Gastrocnemius medialis (tissue), 4 donors: ENCODE results near the gene PLCH1. TPM values are rescaled to one million over a fixed set of nuclear protein-coding genes. Genes with fewer than 3 reads are reported as not detected.

Experiments
- ATAC-seq, 2 donors: fragments of 150-250 bp; one replicate each; pipeline ENCODE4 v1.9.1; 2016
- DNase-seq, 2 donors: peaks; one replicate each; pipeline ENCODE4 v3.0.0-alpha.2; 2019
- H3K27ac ChIP-seq, 4 donors: fragments of 200-600 bp; sonication (generic); 1 replicate in 1 of 4; 2 replicates in 3 of 4; pipeline ENCODE4 v1.5.1; 2016 to 2018; ENCODE audit warnings: mild to moderate bottlenecking in 2 of 4, moderate library complexity in 1 of 4
- H3K27me3 ChIP-seq, 3 donors: fragments of 200-600 bp; sonication (generic) in 2 of 3; 1 replicate in 1 of 3; 2 replicates in 2 of 3; pipeline versions ENCODE4 v1.5.1 to v1.6.0; 2016 to 2019; ENCODE audit warnings: mild to moderate bottlenecking in 1 of 3, moderate library complexity in 1 of 3
- H3K36me3 ChIP-seq, 2 donors: fragments of 200-600 bp; sonication (generic) in 1 of 2; one replicate each; pipeline ENCODE4 v1.5.1; 2017 to 2018
- H3K4me1 ChIP-seq, 2 donors: fragments of 200-600 bp; sonication (generic) in 1 of 2; one replicate each; pipeline ENCODE4 v1.5.1; 2016 to 2017; ENCODE audit warnings: mild to moderate bottlenecking in 2 of 2
- H3K4me3 ChIP-seq, 4 donors: fragments of 200-600 bp; sonication (generic) in 3 of 4; 1 replicate in 1 of 4; 2 replicates in 3 of 4; pipeline ENCODE4 v1.5.1; 2016 to 2019; ENCODE audit warnings: mild to moderate bottlenecking in 2 of 4
- H3K9me3 ChIP-seq, 3 donors: fragments of 200-600 bp; sonication (generic) in 2 of 3; 1 replicate in 1 of 3; 2 replicates in 2 of 3; pipeline ENCODE4 v1.5.1; 2016 to 2019
- CTCF ChIP-seq, 5 experiments: fragments of 450-650 bp in 3 of 5; fragments of 200-600 bp in 2 of 5; sonication (generic) in 2 of 5; IDR thresholded peaks in 4 of 5; conservative IDR thresholded peaks in 1 of 5; 1 replicate in 4 of 5; 2 replicates in 1 of 5; pipeline ENCODE4 v1.5.1; 2016 to 2019; ENCODE audit warnings: antibody characterized with exemption in 5 of 5, mild to moderate bottlenecking in 3 of 5, moderate library complexity in 3 of 5
- POLR2A ChIP-seq, 2 donors: fragments of 450-650 bp; IDR thresholded peaks; one replicate each; pipeline ENCODE4 v1.6.1; 2017; ENCODE audit warnings: antibody characterized with exemption in 2 of 2, mild to moderate bottlenecking in 2 of 2, moderate library complexity in 2 of 2
- in situ Hi-C, 4 donors: fragments of 200-750 bp; cut with MboI; loops; one replicate each; pipeline versions ENCODE4 v1.15.0 to v1.8.0; 2017; ENCODE audit warnings: low sequenced_read_pairs in 4 of 4
- intact Hi-C: fragments of 100-400 bp; cut with DNase I; formaldehyde crosslinking; loops from one replicate; pipeline ENCODE4 v1.15.1; 2023; ENCODE audit warnings: low total_unique reads
- total RNA-seq, 4 donors: library from RNA; depleted of rRNA; stranded (reverse); fragments of >200 nt; gene quantifications; one replicate each; pipeline versions ENCODE4 v1.1.0 to v1.2.3, GENCODE V29; 2016

The PLCH1 gene
- total RNA-seq, 4 donors from 2014 or later = 0.07 to 0.33 (median 0.10) TPM; not detected in 1

GRCh38 chr3:155743606-155744005 is 1.3 kb downstream of the PLCH1 start:
- TF ChIP-seq POLR2A (IDR thresholded peaks at IDR 0.05) (no peak), CTCF (IDR thresholded peaks at IDR 0.05 in 4 of 5, conservative IDR thresholded peaks at IDR 0.05 in 1 of 5) (no peak)
- ATAC-seq (no peak), DNase-seq (no peak)
- Histone ChIP-seq H3K36me3 (no peaks in the 10 kb centered on the region), H3K27ac (no peak overlapping the region), H3K27me3 (peaks cover 25 to 34% (median 29%) of the 10 kb centered on the region in 3 donors), H3K9me3 (no peaks in the 10 kb centered on the region), H3K4me1 (peaks cover 8 to 16% of the 10 kb centered on the region in 2 donors), H3K4me3 (peak overlapping the region; percentile 60 to 71 (median 62))
- intact Hi-C loops = no loop called here
- in situ Hi-C loops = no loop called here

- H3K4me1 ChIP-seq = peaks cover 8 to 16% of the 10 kb centered on the region in 2 donors
- intact Hi-C loops (no loop called here), in situ Hi-C loops (no loop called here)
- peaks cover 25 to 34% (median 29%) of the 10 kb centered on the region in 3 donors for H3K27me3 ChIP-seq
- no peak overlapping the region for H3K27ac ChIP-seq
- no peaks in the 10 kb centered on the region for H3K36me3 ChIP-seq
- TF ChIP-seq POLR2A (IDR thresholded peaks at IDR 0.05) (no peak), CTCF (IDR thresholded peaks at IDR 0.05 in 4 of 5, conservative IDR thresholded peaks at IDR 0.05 in 1 of 5) (no peak)
- H3K9me3 ChIP-seq = no peaks in the 10 kb centered on the region
- H3K4me3 ChIP-seq = no peak overlapping the region
- ATAC-seq (no peak), DNase-seq (no peak)
These were observed 2.4 kb downstream of the PLCH1 start for GRCh38 chr3:155742349-155742965.

DNA sequence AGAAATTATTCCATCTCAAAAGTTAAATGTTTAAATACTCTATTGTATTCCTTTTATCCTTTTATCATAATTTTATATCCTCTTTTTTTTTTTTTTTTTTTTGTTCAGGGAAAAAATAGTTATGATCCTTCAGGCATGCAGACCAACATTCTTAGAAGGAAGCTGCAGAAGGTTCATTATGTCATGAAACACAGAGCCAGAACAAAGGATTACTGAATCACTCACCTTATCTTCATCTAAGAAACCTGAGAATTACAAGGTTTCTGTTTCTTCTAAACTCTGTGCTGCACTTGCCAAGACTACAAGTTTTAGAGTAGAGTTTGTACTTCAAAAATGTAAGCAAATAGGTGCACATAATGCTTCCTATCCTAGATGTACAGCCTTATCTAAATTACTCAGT is 3.3 kb downstream of the PLCH1 start:
- H3K36me3 ChIP-seq = no peaks in the 10 kb centered on the region
- TF ChIP-seq POLR2A (IDR thresholded peaks at IDR 0.05) (no peak), CTCF (IDR thresholded peaks at IDR 0.05 in 4 of 5, conservative IDR thresholded peaks at IDR 0.05 in 1 of 5) (no peak)
- no peak for ATAC-seq
- no peak overlapping the region for H3K27ac ChIP-seq
- in situ Hi-C loops = no loop called here
- peaks cover 8 to 16% of the 10 kb centered on the region in 2 donors for H3K4me1 ChIP-seq
- H3K4me3 ChIP-seq = no peak overlapping the region
- intact Hi-C loops = no loop called here
- H3K27me3 ChIP-seq = peaks cover 25 to 34% (median 29%) of the 10 kb centered on the region in 3 donors
- H3K9me3 ChIP-seq = no peaks in the 10 kb centered on the region
- no peak for DNase-seq

DNA sequence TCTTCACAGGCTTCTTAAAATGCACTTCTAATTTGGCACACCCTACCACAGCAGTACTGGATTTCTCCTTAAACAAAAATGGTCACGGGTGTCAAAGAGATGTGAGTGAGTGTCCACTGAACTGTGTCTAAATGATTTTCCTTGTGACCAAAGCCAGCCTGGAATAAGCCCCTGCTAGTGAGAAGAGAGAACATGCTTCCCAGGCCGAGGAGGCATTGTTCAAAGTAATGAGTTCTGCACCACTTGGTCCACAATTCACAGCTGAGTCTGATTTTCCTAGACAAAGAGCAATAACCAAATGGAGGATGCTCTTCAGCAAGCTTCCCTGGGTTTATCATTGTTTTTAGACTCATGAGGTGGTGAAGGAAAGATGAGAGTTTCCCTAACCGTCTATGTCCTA is 3.8 kb downstream of the PLCH1 start:
- H3K36me3 ChIP-seq = no peaks in the 10 kb centered on the region
- intact Hi-C loops = no loop called here
- peaks cover 8 to 16% of the 10 kb centered on the region in 2 donors for H3K4me1 ChIP-seq
- no peak for DNase-seq
- no peak for ATAC-seq
- no peak overlapping the region for H3K27ac ChIP-seq
- in situ Hi-C loops = no loop called here
- H3K27me3 ChIP-seq = peaks cover 25 to 34% (median 29%) of the 10 kb centered on the region in 3 donors
- no peak for TF ChIP-seq CTCF (IDR thresholded peaks at IDR 0.05 in 4 of 5, conservative IDR thresholded peaks at IDR 0.05 in 1 of 5)
- no peak for TF ChIP-seq POLR2A (IDR thresholded peaks at IDR 0.05)
- H3K4me3 ChIP-seq = no peak overlapping the region
- no peaks in the 10 kb centered on the region for H3K9me3 ChIP-seq

DNA sequence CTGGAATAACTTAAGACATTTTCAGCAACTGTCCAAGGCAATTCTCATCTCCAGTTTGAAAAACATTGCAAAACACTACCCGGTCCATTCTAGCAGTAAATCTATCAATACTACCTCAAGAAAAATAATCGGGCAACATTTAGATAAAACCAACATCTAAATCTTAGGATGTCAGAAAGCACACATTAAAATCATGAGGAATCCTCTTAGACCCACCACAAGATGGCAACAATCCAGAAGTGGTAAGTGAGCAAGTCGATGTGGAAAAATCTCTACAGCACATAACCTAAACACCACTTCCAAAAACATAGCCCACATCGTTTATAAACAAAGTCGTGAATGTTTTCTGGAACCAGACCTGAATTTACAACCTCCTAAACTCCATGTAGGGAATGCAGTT is 5.7 kb downstream of the PLCH1 start:
- DNase-seq (no peak), ATAC-seq (no peak)
- intact Hi-C loops (no loop called here), in situ Hi-C loops (no loop called here)
- Histone ChIP-seq H3K27ac (no peak overlapping the region), H3K27me3 (peaks cover 23 to 31% (median 25%) of the 10 kb centered on the region in 3 donors), H3K36me3 (no peaks in the 10 kb centered on the region), H3K4me1 (peaks cover 4 to 5% of the 10 kb centered on the region in 2 donors), H3K9me3 (no peaks in the 10 kb centered on the region), H3K4me3 (no peak overlapping the region)
- TF ChIP-seq POLR2A (IDR thresholded peaks at IDR 0.05) (no peak), CTCF (IDR thresholded peaks at IDR 0.05 in 4 of 5, conservative IDR thresholded peaks at IDR 0.05 in 1 of 5) (no peak)
